ENCODE results near the gene CACFD1.

DNA sequence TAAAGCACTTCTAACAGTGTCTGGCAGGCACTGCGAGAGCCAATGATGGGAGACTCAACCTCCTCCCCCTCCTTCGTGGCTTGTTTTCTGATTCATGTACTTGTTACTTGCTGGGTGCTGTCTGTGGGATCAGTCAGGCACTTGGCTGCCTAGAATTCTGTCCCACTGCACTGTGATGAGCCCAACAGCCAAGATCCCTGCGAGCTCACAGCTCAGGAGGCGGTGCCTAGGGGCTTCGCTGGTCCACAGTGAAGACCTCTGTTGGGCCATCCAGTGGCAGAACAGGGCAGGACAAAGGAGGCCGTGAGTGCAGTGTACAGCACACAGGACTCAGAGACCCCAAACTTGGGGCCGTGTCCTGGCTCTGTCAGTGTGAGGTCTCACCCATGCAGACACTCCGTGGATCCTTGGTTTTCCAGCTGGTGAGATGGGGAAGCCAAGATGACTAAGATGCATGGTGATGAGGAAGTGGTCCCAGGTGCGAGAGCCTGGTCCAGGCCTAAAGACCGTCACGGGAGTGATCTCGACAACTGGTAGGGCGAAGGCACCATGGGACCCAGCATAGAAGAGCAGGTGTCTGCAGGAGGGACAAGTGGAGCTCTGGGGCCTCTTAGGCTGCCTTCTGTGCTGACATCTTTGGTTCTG is 45.5 kb downstream of the CACFD1 start:
- TF ChIP-seq, protein P1, sequence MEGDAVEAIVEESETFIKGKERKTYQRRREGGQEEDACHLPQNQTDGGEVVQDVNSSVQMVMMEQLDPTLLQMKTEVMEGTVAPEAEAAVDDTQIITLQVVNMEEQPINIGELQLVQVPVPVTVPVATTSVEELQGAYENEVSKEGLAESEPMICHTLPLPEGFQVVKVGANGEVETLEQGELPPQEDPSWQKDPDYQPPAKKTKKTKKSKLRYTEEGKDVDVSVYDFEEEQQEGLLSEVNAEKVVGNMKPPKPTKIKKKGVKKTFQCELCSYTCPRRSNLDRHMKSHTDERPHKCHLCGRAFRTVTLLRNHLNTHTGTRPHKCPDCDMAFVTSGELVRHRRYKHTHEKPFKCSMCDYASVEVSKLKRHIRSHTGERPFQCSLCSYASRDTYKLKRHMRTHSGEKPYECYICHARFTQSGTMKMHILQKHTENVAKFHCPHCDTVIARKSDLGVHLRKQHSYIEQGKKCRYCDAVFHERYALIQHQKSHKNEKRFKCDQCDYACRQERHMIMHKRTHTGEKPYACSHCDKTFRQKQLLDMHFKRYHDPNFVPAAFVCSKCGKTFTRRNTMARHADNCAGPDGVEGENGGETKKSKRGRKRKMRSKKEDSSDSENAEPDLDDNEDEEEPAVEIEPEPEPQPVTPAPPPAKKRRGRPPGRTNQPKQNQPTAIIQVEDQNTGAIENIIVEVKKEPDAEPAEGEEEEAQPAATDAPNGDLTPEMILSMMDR (IDR thresholded peaks at IDR 0.05; ENCODE audit: borderline replicate concordance, extremely low read depth, low read length, poor library complexity, severe bottlenecking), result no peak
- TF ChIP-seq EZH2 (IDR thresholded peaks at IDR 0.05; ENCODE audit: borderline replicate concordance, low read depth, low read length, severe bottlenecking), result no peak
